Prostate gland (tissue), 2 donors: ENCODE results near the gene LYPD6B.

ENCODE experiments used
- POLR2A ChIP-seq: fragments of 450-650 bp; IDR thresholded peaks from one replicate; pipeline ENCODE4 v1.6.1; 2016; ENCODE audit warnings: antibody characterized with exemption, mild to moderate bottlenecking
- POLR2AphosphoS5 ChIP-seq: sonication (generic); formaldehyde crosslinking; IDR thresholded peaks from one replicate; pipeline ENCODE4 v1.6.1; 2017; ENCODE audit warnings: antibody characterized with exemption
- TF ChIP-seq, protein P1 (sequence below), 4 experiments: fragments of 200-600 bp in 2 of 4; fragments of 450-650 bp in 2 of 4; sonication (generic) in 2 of 4; IDR thresholded peaks; 1 replicate in 3 of 4; 2 replicates in 1 of 4; pipeline ENCODE4 v1.5.1; 2016 to 2019; ENCODE audit warnings: antibody characterized with exemption in 4 of 4, mild to moderate bottlenecking in 2 of 4, moderate library complexity in 2 of 4

- TF ChIP-seq, protein P1, sequence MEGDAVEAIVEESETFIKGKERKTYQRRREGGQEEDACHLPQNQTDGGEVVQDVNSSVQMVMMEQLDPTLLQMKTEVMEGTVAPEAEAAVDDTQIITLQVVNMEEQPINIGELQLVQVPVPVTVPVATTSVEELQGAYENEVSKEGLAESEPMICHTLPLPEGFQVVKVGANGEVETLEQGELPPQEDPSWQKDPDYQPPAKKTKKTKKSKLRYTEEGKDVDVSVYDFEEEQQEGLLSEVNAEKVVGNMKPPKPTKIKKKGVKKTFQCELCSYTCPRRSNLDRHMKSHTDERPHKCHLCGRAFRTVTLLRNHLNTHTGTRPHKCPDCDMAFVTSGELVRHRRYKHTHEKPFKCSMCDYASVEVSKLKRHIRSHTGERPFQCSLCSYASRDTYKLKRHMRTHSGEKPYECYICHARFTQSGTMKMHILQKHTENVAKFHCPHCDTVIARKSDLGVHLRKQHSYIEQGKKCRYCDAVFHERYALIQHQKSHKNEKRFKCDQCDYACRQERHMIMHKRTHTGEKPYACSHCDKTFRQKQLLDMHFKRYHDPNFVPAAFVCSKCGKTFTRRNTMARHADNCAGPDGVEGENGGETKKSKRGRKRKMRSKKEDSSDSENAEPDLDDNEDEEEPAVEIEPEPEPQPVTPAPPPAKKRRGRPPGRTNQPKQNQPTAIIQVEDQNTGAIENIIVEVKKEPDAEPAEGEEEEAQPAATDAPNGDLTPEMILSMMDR (IDR thresholded peaks at IDR 0.05), result no peak
- TF ChIP-seq POLR2A, result no peak
- no peak for TF ChIP-seq POLR2AphosphoS5
Measured at GRCh38 chr2:149167941-149168340, 129.4 kb downstream of the LYPD6B start.
